Keratinocyte (primary cell): Measurements from ENCODE around the gene CST7. TPM values are rescaled to one million over a fixed set of nuclear protein-coding genes. Genes with fewer than 3 reads are reported as not detected.

Experiments
- DNase-seq: peaks from one replicate; pipeline ENCODE4 v3.0.0-alpha.2; 2011; ENCODE audit warnings: low read depth, missing footprints, low spot score
- FAIRE-seq: peaks from 2 replicates; lab custom pipeline; 2011; peaks lifted over from hg19 to GRCh38; lab: Jason Lieb, UNC
- H2AFZ ChIP-seq: 2 replicates; pipeline ENCODE4 v1.6.0; 2012; ENCODE audit warnings: low read length, control low read depth, inconsistent platforms; ENCODE audit not compliant: control insufficient read depth
- H3K27ac ChIP-seq: 2 replicates; pipeline ENCODE4 v1.5.1; 2011; ENCODE audit warnings: low read length; ENCODE audit not compliant: control insufficient read depth, insufficient read depth
- H3K27me3 ChIP-seq: 3 replicates; pipeline ENCODE4 v1.6.0; 2011; ENCODE audit warnings: low read length; ENCODE audit not compliant: control insufficient read depth, insufficient read depth; ENCODE audit errors: extremely low read depth
- H3K36me3 ChIP-seq, 2 experiments: 2 replicates in 1 of 2; 3 replicates in 1 of 2; pipeline ENCODE4 v1.5.1; 2011; ENCODE audit warnings: low read length in 2 of 2, mild to moderate bottlenecking in 1 of 2; ENCODE audit not compliant: control insufficient read depth in 2 of 2, insufficient read depth in 2 of 2; ENCODE audit errors: extremely low read depth in 1 of 2
- H3K4me1 ChIP-seq: 3 replicates; pipeline ENCODE4 v1.5.1; 2011; ENCODE audit warnings: low read length; ENCODE audit not compliant: control insufficient read depth, insufficient read depth; ENCODE audit errors: extremely low read depth
- H3K4me2 ChIP-seq: 3 replicates; pipeline ENCODE4 v1.6.0; 2011; ENCODE audit warnings: low read depth, low read length; ENCODE audit not compliant: control insufficient read depth, insufficient read depth; ENCODE audit errors: extremely low read depth
- H3K4me3 ChIP-seq, 3 experiments: fragments of 200-600 bp in 1 of 3; sonication (generic) in 1 of 3; 2 replicates in 2 of 3; 3 replicates in 1 of 3; pipeline ENCODE4 v1.5.1; 2011 to 2016; ENCODE audit warnings: low read length in 3 of 3, mild to moderate bottlenecking in 3 of 3, control low read depth in 2 of 3, inconsistent platforms in 1 of 3, low read depth in 1 of 3, mixed read lengths in 1 of 3, mixed run types in 1 of 3, moderate library complexity in 1 of 3; ENCODE audit not compliant: control insufficient read depth in 2 of 3, insufficient read depth in 2 of 3; ENCODE audit errors: extremely low read depth in 1 of 3
- H3K79me2 ChIP-seq: 2 replicates; pipeline ENCODE4 v1.6.0; 2012; ENCODE audit warnings: low read length; ENCODE audit not compliant: control insufficient read depth, insufficient read depth
- H3K9ac ChIP-seq: 3 replicates; pipeline ENCODE4 v1.6.0; 2011; ENCODE audit warnings: low read length; ENCODE audit not compliant: control insufficient read depth, insufficient read depth; ENCODE audit errors: extremely low read depth
- H3K9me1 ChIP-seq: 3 replicates; pipeline ENCODE4 v1.6.0; 2011; ENCODE audit warnings: low read length; ENCODE audit not compliant: control insufficient read depth, insufficient read depth; ENCODE audit errors: extremely low read depth
- H3K9me3 ChIP-seq: 2 replicates; pipeline ENCODE4 v1.5.1; 2012; ENCODE audit warnings: low read depth, low read length; ENCODE audit not compliant: control insufficient read depth
- H4K20me1 ChIP-seq: 3 replicates; pipeline ENCODE4 v1.6.0; 2011; ENCODE audit warnings: low read length; ENCODE audit not compliant: control insufficient read depth, insufficient read depth; ENCODE audit errors: extremely low read depth
- CTCF ChIP-seq, 3 experiments: IDR thresholded peaks in 1 of 3; conservative IDR thresholded peaks in 1 of 3; optimal IDR thresholded peaks in 1 of 3; 2 replicates in 2 of 3; 3 replicates in 1 of 3; pipeline versions ENCODE3 to v1.5.1; 2011; ENCODE audit warnings: low read length in 3 of 3, mild to moderate bottlenecking in 3 of 3, moderate library complexity in 2 of 3, control low read depth in 1 of 3, inconsistent platforms in 1 of 3; ENCODE audit not compliant: insufficient read depth in 2 of 3; ENCODE audit errors: extremely low read depth in 1 of 3
- EZH2 ChIP-seq: IDR thresholded peaks from one replicate; pipeline ENCODE4 v1.6.1; 2012; ENCODE audit warnings: inconsistent platforms, mild to moderate bottlenecking, low read length, moderate library complexity
- dilution Hi-C: fragments of 300-500 bp; cut with MboI; formaldehyde crosslinking; loops from one replicate; pipeline ENCODE4 v1.7.0; 2020; ENCODE audit warnings: low sequenced_read_pairs; ENCODE audit not compliant: extremely low pct_ligation_motif_present
- polyA plus RNA-seq, 5 experiments: library from polyadenylated mRNA; depleted of rRNA in 3 of 5; stranded (reverse) in 3 of 5; stranded (forward) in 1 of 5; unstranded in 1 of 5; fragments of >200 nt; gene quantifications; 1 replicate in 1 of 5; 2 replicates in 3 of 5; 3 replicates in 1 of 5; pipeline versions ENCODE4 v1.2.1 to v1.2.3, GENCODE V29; 2011 to 2012; ENCODE audit warnings: missing spikeins in 2 of 5, low read depth in 1 of 5, low replicate concordance in 1 of 5

CST7 gene
- polyA plus RNA-seq, 1 donor (not counting 4 experiments of a cell fraction or from before 2014, with no cell fraction given): not detected

GRCh38 chr20:24981282-24981681 is 32.2 kb downstream of the CST7 start:
- no peak overlapping the region for H3K4me2 ChIP-seq
- H3K9me3 ChIP-seq: peaks cover 5% of the 10 kb centered on the region
- no peak overlapping the region for H3K9ac ChIP-seq
- H3K79me2 ChIP-seq: peaks cover 7% of the 10 kb centered on the region
- dilution Hi-C loops: no loop called here
- H3K36me3 ChIP-seq: peaks cover 0 to 7% of the 10 kb centered on the region in 2 experiments
- no peak overlapping the region for H2AFZ ChIP-seq
- no peaks in the 10 kb centered on the region for H4K20me1 ChIP-seq
- H3K4me1 ChIP-seq: no peaks in the 10 kb centered on the region
- no peak overlapping the region for H3K27ac ChIP-seq
- no peak overlapping the region for H3K4me3 ChIP-seq
- H3K9me1 ChIP-seq: no peaks in the 10 kb centered on the region
- TF ChIP-seq EZH2 (no peak), CTCF (optimal IDR thresholded peaks at IDR 0.05 in 1 of 3, IDR thresholded peaks at IDR 0.05 in 1 of 3, conservative IDR thresholded peaks at IDR 0.05 in 1 of 3; ENCODE audit: extremely low read depth in 1 of 3, insufficient read depth in 2 of 3, low read length in 3 of 3) (no peak)
- no peaks in the 10 kb centered on the region for H3K27me3 ChIP-seq
- no peak for FAIRE-seq
- no peak for DNase-seq

- Histone ChIP-seq H3K36me3 (peaks cover 0 to 7% of the 10 kb centered on the region in 2 experiments), H3K4me2 (no peak overlapping the region), H3K4me1 (no peaks in the 10 kb centered on the region), H4K20me1 (no peaks in the 10 kb centered on the region), H2AFZ (no peak overlapping the region), H3K79me2 (peaks cover 11% of the 10 kb centered on the region), H3K27ac (no peak overlapping the region), H3K9me3 (peaks cover 5% of the 10 kb centered on the region), H3K9me1 (no peaks in the 10 kb centered on the region), H3K27me3 (no peaks in the 10 kb centered on the region), H3K9ac (no peak overlapping the region), H3K4me3 (no peak overlapping the region)
- FAIRE-seq (no peak), DNase-seq (no peak)
- no peak for TF ChIP-seq EZH2
- TF ChIP-seq CTCF (optimal IDR thresholded peaks at IDR 0.05 in 1 of 3, IDR thresholded peaks at IDR 0.05 in 1 of 3, conservative IDR thresholded peaks at IDR 0.05 in 1 of 3; ENCODE audit: extremely low read depth in 1 of 3, insufficient read depth in 2 of 3, low read length in 3 of 3): no peak
- dilution Hi-C loops: no loop called here
These were observed 32.7 kb downstream of the CST7 start for GRCh38 chr20:24981790-24982189.
